Motor neuron (in vitro differentiated cells): ENCODE measurements around the gene IMPA2. TPM values are rescaled to one million over a fixed set of nuclear protein-coding genes. Genes with fewer than 3 reads are reported as not detected.

ENCODE experiments used
- ATAC-seq, 8 experiments: fragments of 200-7000 bp; cut with Tn5 transposase; replicated peaks in 6 of 8; 2 replicates each; pipeline ENCODE4 v1.8.0; 2021; ENCODE audit warnings: mild to moderate bottlenecking in 8 of 8, moderate library complexity in 8 of 8
- H3K27ac ChIP-seq, 2 donors: fragments of 250-450 bp; sonication (Bioruptor Pico); 2 replicates each; pipeline ENCODE4 v1.9.0; 2021; ENCODE audit warnings: antibody characterized with exemption in 2 of 2, mild to moderate bottlenecking in 2 of 2, moderate library complexity in 1 of 2
- H3K4me1 ChIP-seq, 2 donors: fragments of 250-450 bp; sonication (Bioruptor Pico); replicated peaks in 1 of 2; 2 replicates each; pipeline ENCODE4 v1.6.1; 2021; ENCODE audit warnings: antibody characterized with exemption in 2 of 2, mild to moderate bottlenecking in 2 of 2, moderate library complexity in 1 of 2
- H3K4me3 ChIP-seq, 5 donors: fragments of 250-450 bp; sonication (Bioruptor Pico); 2 replicates each; pipeline ENCODE4 v1.9.0; 2021; ENCODE audit warnings: antibody characterized with exemption in 5 of 5, mild to moderate bottlenecking in 5 of 5, moderate library complexity in 4 of 5
- WGBS, 10 experiments: fragments of 450-650 bp; shearing (Covaris generic); methylation state at CpG; one replicate each; pipeline ENCODE4 v1.0.0; 2022; 5-methylcytosine and 5-hydroxymethylcytosine counted together
- in situ Hi-C, 9 experiments: fragments of 400-800 bp; cut with MboI; loops; one replicate each; pipeline ENCODE4 v1.15.0; 2021; ENCODE audit warnings: low sequenced_read_pairs in 9 of 9, low pct_unique_long_range_greater_than_20kb in 2 of 9; ENCODE audit not compliant: unreplicated experiment in 9 of 9
- total RNA-seq, 8 experiments: library from RNA; unstranded; fragments of 300-600 nt; gene quantifications; 2 replicates each; pipeline versions ENCODE4 v1.2.3 to v1.2.4, GENCODE V29; 2022

The IMPA2 gene
- total RNA-seq, 8 experiments from 2014 or later = 4.1 to 54.1 (median 16.8) TPM

- ATAC-seq = no peak
- 15 to 100% (median 60%) methylated on average over 1 to 2 of the region's 2 CpGs; no CpG with 5 or more reads in 1 of the 10 experiments for WGBS, 10 experiments
- no peak overlapping the region for H3K4me3 ChIP-seq
- H3K4me1 ChIP-seq = no peaks in the 10 kb centered on the region
- H3K27ac ChIP-seq = no peak overlapping the region
- in situ Hi-C loops = loop anchor here in 1 of 9 experiments (25.0 kb wide), 1 partner anchor 184 kb away; no protein-coding TSS in a partner anchor
These were observed 72.0 kb downstream of the IMPA2 start for GRCh38 chr18:12053289-12053688.

GRCh38 chr18:12056034-12056883, 75.0 kb downstream of the IMPA2 start:
- 13 to 94% (median 57%) methylated on average over 1 to 7 of the region's 14 CpGs; no CpG with 5 or more reads in 1 of the 10 experiments for WGBS, 10 experiments
- in situ Hi-C loops = loop anchor here in 1 of 9 experiments (25.0 kb wide), 1 partner anchor 181 kb away; no protein-coding TSS in a partner anchor
- H3K27ac ChIP-seq = no peak overlapping the region

DNA sequence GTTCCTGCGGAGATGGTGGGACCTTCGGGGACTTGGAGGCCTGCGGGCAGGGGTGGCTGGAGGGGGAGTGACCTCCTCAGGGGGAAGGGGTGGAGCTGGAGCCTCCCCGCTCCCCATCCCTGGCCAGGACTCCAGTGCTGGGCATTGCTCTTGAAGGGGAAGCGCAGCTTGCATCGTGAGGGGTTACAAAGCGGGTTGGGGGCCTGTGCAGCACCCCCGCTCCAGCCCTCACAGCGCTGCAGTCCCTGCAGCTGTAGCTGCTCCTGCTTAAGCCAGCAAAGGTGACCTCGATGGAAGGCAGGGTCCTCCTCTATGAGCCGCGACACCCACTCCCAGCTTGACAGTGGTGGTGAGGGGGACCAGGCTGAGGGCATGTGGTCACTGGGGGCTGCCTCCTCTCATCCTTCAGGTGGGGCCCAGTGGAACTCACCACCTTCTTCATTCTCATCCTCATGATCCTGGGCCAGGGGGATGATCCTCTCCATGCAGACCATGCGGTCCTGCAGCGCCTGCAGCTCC, 75.6 kb downstream of the IMPA2 start:
- 40 to 100% (median 79%) methylated on average over 1 to 4 of the region's 14 CpGs; no CpG with 5 or more reads in 7 of the 10 experiments for WGBS, 10 experiments
- ATAC-seq = no peak
- in situ Hi-C loops = loop anchor here in 1 of 9 experiments (25.0 kb wide), 1 partner anchor 180 kb away; no protein-coding TSS in a partner anchor
- H3K4me3 ChIP-seq = no peak overlapping the region
- no peaks in the 10 kb centered on the region for H3K4me1 ChIP-seq
- no peak overlapping the region for H3K27ac ChIP-seq

More at GRCh38 chr18:12056034-12056883, 75.0 kb downstream of the IMPA2 start:
- Histone ChIP-seq H3K4me3 (no peak overlapping the region), H3K4me1 (no peaks in the 10 kb centered on the region)
- ATAC-seq = no peak

DNA sequence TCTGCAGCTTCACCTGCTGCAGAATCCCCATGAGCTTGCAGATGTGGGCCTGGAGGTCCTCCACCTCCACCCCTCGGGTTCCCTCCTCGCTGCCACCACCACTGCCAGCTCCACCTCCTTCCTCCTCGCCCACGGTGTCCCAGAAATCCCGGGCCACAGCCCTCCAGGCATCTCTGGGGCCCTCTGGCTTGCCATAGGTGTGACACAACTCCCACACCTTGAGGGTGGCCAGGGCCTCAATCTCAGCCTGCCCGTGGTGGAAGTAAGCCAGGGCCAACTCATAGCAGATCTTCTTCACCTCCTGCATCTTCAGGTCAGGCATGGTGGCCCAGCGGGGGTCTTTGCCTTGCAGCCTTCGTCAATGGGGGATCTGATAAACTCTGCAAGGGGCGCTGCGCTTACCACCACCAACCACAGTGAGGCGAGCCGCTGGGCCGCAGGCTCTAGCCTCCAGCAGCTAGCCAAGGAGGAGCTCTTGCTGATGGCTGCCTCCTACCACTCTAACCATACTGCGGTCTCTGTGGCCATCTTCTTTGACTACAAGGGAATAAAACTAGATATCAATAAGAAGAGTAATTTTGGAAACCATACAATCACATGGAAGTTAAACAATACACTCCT, 76.2 kb downstream of the IMPA2 start:
- no peaks in the 10 kb centered on the region for H3K4me1 ChIP-seq
- in situ Hi-C loops = loop anchor here in 1 of 9 experiments (25.0 kb wide), 1 partner anchor 180 kb away; no protein-coding TSS in a partner anchor
- H3K4me3 ChIP-seq = no peak overlapping the region
- no peak overlapping the region for H3K27ac ChIP-seq
- 20 to 83% (median 69%) methylated on average over 1 to 7 of the region's 14 CpGs; no CpG with 5 or more reads in 3 of the 10 experiments for WGBS, 10 experiments
- peak in 1 of 8 experiments; percentile 52 for ATAC-seq

- no peaks in the 10 kb centered on the region for H3K4me1 ChIP-seq
- in situ Hi-C loops = loop anchor here in 1 of 9 experiments (25.0 kb wide), 1 partner anchor 178 kb away; no protein-coding TSS in a partner anchor
- no peak overlapping the region for H3K4me3 ChIP-seq
- peak in 4 of 8 experiments; percentile 10 to 80 (median 52) for ATAC-seq
- H3K27ac ChIP-seq = no peak overlapping the region
- WGBS, 10 experiments = 42 to 85% (median 80%) methylated on average over 1 to 8 of the region's 16 CpGs; no CpG with 5 or more reads in 1 of the 10 experiments
These were observed 78.3 kb downstream of the IMPA2 start for GRCh38 chr18:12059334-12060181.

GRCh38 chr18:12060182-12060870, 79.0 kb downstream of the IMPA2 start:
- in situ Hi-C loops = loop anchor here in 1 of 9 experiments (25.0 kb wide), 1 partner anchor 177 kb away; no protein-coding TSS in a partner anchor
- 20 to 100% (median 40%) methylated on average over 1 to 3 of the region's 20 CpGs; no CpG with 5 or more reads in 5 of the 10 experiments for WGBS, 10 experiments
- Histone ChIP-seq H3K27ac (no peak overlapping the region), H3K4me1 (no peaks in the 10 kb centered on the region), H3K4me3 (no peak overlapping the region)
- peak in 1 of 8 experiments; percentile 15 for ATAC-seq

- Histone ChIP-seq H3K27ac (no peak overlapping the region), H3K4me1 (no peaks in the 10 kb centered on the region), H3K4me3 (no peak overlapping the region)
- 0 to 86% (median 82%) methylated on average over 1 to 10 of the region's 14 CpGs; no CpG with 5 or more reads in 7 of the 10 experiments for WGBS, 10 experiments
- no peak for ATAC-seq
- in situ Hi-C loops = loop anchor here in 1 of 9 experiments (25.0 kb wide), 1 partner anchor 176 kb away; no protein-coding TSS in a partner anchor
These were observed 80.4 kb downstream of the IMPA2 start for GRCh38 chr18:12061685-12062084.

GRCh38 chr18:12062974-12063373, 81.7 kb downstream of the IMPA2 start:
- Histone ChIP-seq H3K27ac (no peak overlapping the region), H3K4me3 (no peak overlapping the region), H3K4me1 (no peaks in the 10 kb centered on the region)
- no peak for ATAC-seq
- 40 to 51% methylated on average over 3 to 4 of the region's 4 CpGs; no CpG with 5 or more reads in 8 of the 10 experiments for WGBS, 10 experiments
- in situ Hi-C loops = loop anchor here in 1 of 9 experiments (25.0 kb wide), 1 partner anchor 174 kb away; no protein-coding TSS in a partner anchor

DNA sequence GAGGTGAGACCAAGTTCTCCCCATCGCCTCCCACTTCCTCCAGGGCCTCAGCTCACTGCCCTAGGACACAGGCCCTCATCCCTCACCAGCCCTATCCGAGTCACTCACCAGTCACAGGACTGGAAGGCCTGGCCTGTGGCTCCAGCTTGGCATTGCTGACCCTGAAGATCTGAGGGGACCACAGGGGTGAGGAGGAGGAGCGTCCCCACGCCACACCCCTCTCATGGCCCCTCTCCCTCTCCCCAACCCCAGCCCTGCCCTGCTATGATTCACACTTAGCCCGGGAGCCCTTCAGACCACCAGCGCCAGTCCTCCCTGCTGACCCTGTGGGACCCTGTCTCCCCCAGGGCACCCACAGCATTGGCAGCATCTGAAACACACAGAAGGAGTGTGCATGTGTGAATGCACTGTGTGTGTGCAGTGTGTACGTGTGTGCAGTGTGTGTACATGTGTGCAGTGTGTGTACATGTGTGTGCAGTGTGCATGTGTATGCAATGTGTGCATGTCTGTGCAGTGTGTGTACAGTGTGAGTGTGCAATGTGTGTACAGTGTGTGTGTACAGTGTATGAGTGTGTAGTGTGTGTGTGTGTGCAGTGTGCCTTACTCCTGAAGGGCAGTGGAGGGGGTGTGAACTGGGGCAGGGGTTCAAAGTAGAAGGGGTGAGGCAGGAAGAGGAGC, 82.9 kb downstream of the IMPA2 start:
- 100% methylated on average over 1 of the region's 7 CpGs; no CpG with 5 or more reads in 8 of the 10 experiments for WGBS, 10 experiments
- in situ Hi-C loops = loop anchor here in 1 of 9 experiments (25.0 kb wide), 1 partner anchor 173 kb away; no protein-coding TSS in a partner anchor
- H3K4me1 ChIP-seq = no peaks in the 10 kb centered on the region
- no peak for ATAC-seq
- no peak overlapping the region for H3K4me3 ChIP-seq
- H3K27ac ChIP-seq = no peak overlapping the region

DNA sequence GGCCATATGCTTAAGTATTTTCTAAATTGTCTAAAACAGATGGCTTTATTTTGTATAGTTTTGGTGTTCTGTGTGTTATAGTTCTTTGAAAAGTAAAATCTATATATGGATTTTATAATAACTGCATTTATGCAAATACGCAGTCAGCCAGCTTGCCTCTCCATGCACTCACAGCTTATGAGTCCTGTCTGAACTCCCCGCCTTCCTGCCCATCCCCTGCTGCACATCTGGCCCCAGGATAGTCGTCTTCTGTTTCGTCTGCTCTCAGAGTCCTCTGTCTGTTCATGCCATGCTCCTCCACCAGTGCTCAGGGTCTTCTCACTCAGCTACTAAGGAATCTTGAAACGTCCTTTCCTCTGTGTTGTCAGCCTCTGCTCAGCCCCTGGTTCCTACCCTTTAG, 84.1 kb downstream of the IMPA2 start:
- WGBS, 10 experiments = 0 to 88% (median 58%) methylated on average over 1 to 5 of the region's 5 CpGs; no CpG with 5 or more reads in 2 of the 10 experiments
- Histone ChIP-seq H3K27ac (no peak overlapping the region), H3K4me1 (no peaks in the 10 kb centered on the region), H3K4me3 (no peak overlapping the region)
- in situ Hi-C loops = loop anchor here in 1 of 9 experiments (25.0 kb wide), 1 partner anchor 172 kb away; no protein-coding TSS in a partner anchor
- peak in 3 of 8 experiments; percentile 39 to 90 (median 63) for ATAC-seq
